Tibial nerve (tissue), 3 donors: ENCODE data around the gene PDK1.

Source experiments
- POLR2A ChIP-seq, 2 donors: fragments of 450-650 bp; IDR thresholded peaks; one replicate each; pipeline ENCODE4 v1.6.1; 2017; ENCODE audit warnings: antibody characterized with exemption in 2 of 2, mild to moderate bottlenecking in 2 of 2, moderate library complexity in 2 of 2
- TF ChIP-seq, protein P1 (sequence below), 5 experiments: fragments of 200-600 bp in 3 of 5; fragments of 450-650 bp in 2 of 5; sonication (generic) in 3 of 5; IDR thresholded peaks; one replicate each; pipeline ENCODE4 v1.5.1; 2016 to 2019; ENCODE audit warnings: antibody characterized with exemption in 5 of 5, mild to moderate bottlenecking in 3 of 5, moderate library complexity in 2 of 5

DNA sequence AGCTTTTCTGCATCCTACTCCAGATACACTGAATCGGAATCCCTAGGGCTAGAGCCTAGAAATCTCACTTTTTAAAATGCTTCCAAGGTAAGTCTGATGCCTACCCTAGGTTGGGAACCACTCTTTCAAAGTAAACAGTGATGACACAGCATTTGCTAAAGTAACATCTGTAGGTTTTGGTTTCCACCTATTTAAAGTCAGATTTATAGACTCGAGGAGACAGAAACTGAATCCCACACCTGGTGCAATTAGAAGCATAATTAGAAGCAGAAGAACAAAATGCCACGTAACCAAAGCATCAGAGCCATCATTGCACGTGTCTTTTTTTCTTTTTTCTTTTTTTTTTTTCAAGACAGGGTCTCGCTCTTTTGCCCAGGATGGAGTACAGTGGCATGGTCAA lies 40.9 kb downstream of the PDK1 start:
- TF ChIP-seq, protein P1, sequence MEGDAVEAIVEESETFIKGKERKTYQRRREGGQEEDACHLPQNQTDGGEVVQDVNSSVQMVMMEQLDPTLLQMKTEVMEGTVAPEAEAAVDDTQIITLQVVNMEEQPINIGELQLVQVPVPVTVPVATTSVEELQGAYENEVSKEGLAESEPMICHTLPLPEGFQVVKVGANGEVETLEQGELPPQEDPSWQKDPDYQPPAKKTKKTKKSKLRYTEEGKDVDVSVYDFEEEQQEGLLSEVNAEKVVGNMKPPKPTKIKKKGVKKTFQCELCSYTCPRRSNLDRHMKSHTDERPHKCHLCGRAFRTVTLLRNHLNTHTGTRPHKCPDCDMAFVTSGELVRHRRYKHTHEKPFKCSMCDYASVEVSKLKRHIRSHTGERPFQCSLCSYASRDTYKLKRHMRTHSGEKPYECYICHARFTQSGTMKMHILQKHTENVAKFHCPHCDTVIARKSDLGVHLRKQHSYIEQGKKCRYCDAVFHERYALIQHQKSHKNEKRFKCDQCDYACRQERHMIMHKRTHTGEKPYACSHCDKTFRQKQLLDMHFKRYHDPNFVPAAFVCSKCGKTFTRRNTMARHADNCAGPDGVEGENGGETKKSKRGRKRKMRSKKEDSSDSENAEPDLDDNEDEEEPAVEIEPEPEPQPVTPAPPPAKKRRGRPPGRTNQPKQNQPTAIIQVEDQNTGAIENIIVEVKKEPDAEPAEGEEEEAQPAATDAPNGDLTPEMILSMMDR (IDR thresholded peaks at IDR 0.05), result no peak
- no peak for TF ChIP-seq POLR2A (IDR thresholded peaks at IDR 0.05)
